Activated CD4-positive, alpha-beta T cell treated with anti-CD3 and anti-CD28 coated beads for 1 hour (primary cell): ENCODE data around the gene ZNF552.
"Not testable (repeated sequence)": the region's sequence is repeated elsewhere in the genome, so short reads cannot be mapped to it uniquely, and the experiment has no call there.

Experiments used
- DNase-seq: peaks from one replicate; pipeline ENCODE4 v3.0.0-alpha.2; 2020

Gene ZNF552

DNA sequence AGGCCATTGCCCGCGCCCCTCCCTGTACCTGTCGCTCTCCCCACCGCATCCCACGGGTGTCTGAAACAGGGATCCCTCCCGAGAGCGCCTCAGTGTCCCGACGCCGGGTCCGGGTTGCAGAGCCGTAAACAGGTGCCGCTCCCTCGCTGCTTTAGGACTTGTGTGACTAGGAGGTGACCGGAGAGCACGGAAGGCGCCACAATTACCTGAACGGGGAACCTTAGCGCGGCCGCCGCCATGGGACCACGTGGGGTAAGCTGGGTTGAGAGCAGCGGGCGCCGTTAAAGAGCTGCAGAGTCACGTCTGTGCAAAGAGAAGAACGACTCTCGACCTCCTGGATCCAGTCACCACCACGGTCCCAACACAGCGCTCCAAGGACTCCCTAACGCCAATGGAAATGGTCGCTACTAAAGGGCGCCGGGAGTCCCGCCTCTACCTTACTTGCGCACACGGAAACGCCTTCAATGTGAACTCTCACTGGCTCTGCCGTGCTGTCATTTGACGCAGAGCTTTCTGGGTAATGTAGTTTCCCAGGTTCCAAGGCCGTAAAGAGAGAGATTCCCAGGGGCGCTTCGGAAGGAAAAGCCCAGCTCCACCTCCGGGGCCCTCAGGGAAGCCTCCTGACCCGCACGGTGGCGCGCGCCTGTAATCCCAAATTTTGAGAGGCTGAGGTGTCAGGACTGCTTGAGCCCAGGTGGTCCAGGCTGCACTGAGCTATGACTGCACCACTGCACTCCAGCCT is at the start of gene ZNF552:
Gene ZNF552, minus strand, starts transcription at position 409 of the 742 bp plus-strand sequence. Its CDS starts 170 bp downstream, at position 239.
- peak; percentile 64 for DNase-seq

DNA sequence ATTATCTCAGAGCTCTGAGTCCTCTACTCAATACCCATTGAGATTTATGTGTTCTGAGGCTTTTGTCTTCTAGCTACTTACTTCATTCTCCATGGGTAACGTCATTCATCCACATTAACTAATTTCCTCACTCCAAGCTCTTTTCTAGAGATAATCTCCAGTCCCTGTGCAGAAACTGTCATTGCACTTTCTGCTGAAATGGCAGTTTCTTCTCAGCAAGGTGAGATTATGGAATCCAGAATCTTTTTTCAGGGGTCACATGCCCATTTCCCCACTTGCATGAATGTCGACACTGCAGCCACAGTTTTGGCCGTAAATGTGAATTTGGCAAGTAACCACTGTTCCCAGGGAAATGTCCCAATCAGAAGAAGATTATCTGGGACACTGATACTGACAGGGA is 47.6 kb upstream of the ZNF552 start:
- DNase-seq: not testable (repeated sequence)

DNA sequence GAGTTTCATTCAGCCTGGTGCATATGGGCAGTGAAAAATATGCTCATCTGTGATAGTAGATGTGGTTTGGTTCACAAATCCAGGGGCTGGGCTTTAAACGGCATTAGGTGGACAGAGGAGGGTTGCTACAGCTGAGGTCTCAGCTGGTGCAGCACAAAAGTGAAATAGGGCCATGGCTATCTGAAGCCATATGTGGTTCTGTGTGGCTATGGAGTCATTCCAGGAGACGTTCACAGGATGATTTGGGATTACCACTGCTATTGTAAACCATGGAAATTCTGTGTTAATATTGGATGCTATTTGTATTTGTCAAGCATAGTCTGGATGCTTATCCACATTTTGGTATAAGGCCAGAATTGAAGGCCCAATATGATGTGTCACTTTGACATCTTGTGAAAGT is 39.4 kb upstream of the ZNF552 start:
- not testable (repeated sequence) for DNase-seq

DNA sequence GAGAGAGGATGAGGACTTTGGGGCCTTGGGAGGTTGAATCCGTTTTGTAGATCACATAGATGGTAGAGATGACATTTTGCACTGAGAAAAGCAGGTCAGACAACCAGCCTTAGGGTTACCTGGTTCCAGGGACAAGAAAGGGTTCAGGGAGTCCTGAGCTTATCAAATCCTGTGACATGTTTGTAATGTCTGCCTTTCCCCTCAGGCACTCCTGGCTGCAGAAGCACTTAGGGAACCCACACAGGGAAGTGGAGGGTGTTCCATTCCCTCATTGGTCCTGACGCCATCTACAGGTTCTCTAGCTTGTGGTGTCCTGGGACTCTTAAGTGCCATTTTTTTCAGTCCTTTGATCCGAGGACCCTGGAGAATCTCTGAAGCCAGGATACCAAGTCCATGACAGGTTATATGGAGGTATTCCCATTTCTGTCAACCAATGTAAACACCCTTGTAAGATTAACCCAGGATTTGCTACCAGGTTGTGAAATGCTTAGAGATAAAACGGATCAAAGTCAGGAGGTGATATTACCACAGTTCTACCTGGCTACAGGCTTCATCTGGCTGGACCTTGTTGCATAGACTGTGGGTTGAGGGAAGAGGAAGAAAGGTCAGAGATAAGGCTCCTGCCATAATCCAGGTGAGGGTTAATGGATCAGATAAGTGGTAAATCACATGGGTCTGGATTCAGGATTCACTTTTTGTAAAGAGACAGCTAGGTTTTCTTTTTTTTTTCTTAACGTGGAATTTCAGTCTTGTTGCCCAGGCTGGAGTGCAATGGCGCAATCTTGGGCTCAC is 37.3 kb upstream of the ZNF552 start:
- DNase-seq: not testable (repeated sequence)

DNA sequence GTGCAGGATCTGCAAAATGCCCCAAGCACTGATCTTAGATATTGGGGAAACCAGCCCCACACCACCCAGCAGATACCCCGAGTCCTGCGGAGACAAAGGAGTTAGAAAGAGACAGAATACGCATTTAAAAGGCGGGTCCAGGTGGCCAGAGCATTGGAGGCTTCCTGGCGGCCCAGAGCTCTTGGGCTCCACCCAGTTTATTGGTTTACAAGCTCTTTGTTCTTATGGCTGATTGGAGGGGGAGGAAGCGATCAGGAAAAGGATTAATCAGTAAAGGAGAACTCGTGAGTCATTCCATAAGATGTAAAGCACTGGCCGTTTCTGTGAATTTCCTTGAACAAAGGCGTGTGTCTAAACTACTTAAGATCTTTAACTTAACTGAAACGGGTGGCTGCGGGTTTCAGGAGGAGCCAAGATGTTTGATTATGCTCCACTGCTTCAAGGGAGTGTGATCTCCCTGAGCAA is 35.9 kb upstream of the ZNF552 start:
- no peak for DNase-seq

DNA sequence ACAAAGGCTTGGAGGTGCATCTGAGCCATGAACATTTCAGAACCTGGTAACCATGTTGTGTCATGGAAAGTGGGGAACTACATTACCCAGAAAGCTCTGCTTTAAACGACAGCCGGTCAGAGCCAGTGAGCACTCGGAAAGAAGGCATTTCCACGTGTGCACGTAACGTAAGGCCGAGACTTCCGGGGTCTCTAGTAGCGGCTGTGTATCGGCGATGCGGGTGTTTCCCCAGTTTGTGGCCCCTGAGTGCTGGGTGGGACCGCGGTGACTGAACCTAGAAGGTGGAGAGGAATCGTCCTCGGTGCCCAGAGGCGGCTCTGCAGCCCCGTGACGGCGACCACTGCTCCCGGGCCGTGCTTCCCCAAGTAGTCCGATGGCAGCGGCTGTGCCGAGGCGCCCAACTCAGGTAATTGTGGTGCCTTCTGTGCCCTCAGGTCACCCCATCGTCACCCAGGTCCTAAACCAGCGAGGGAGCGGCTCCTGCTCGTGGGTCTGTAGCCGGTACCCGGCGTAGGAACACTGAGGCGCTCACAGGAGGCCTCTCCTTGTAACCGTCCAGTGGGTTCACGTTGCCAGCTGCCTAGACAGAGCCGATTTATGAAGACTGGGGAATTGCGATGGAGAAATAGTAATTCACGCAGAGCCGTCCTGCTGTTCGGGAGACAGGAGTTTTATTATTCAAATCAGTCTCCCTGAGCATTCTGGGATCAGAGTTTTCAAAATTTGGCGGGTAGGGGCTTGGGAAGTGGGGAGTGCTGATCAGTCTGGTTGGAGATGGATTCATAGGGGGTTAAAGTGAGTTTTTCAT is 35.2 kb upstream of the ZNF552 start, which contains the start of gene ZNF587:
Gene ZNF587, plus strand, starts transcription at position 194 of the 808 bp plus-strand sequence. Its CDS starts 180 bp downstream, at position 374.
- DNase-seq: peak; percentile 69

DNA sequence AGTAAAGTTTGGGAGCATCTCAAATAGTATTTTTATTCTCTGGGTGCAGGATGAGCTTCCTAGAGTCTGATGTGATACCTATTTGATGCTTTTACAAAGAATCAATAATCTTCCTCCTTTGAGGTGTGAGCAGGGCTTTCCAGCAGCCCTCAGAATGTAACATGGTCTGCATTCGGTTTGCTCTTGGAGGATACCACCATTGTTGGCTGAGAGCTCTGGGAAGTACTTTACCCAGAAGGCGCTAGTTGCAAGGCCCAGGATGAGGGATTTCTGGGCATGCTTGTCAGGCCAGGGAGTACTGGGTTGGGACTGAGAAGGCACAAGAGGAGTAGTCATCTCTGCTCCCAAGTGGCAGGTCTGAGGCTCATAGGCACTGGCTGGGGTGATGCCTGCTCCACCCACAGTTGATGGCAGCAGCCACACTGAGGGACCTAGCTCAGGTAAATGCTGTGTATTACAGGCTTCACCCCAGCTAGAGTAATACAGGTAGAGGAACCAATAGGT is 34.5 kb upstream of the ZNF552 start:
- not testable (repeated sequence) for DNase-seq

DNA sequence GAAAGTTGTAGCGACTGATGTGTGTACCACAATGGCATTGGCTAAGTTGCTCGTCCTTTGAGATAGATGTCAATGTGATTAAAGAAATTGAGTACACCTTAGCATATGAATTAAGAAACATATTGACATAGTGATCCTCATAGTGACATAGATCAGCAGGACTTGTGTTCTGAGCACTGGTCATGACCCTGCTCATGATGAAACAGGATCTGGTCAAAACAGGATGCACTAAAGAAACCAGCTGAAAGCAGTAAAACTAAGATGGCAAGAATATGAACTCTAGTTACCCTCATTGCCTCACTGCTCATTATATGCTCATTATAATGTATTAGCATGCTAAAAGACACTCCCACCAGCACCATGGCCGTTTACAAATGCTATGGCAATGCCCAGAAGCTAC is 32.5 kb upstream of the ZNF552 start:
- DNase-seq: not testable (repeated sequence)

DNA sequence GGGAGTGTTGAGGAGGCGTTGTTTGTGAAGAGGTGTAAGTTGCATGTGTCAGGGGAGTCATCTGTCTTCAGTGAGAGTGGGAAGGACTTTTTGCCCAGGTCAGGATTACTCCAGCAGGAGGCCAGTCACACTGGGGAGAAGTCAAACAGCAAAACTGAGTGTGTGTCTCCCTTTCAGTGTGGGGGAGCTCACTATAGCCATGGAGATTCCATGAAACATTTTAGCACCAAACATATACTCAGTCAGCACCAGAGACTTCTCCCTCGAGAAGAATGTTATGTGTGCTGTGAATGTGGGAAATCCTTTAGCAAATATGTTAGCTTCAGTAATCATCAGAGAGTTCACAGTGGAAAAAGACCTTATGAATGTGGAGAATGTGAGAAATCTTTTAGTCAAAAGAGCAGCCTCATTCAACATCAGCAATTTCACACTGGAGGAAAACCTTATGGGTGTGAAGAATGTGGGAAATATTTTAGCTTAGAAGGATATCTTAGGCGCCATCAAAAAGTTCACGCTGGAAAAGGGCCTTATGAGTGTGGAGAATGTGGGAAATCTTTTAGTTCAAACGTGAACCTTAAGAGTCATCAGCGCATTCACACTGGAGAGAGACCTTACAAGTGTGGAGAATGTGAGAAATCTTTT is 26.5 kb upstream of the ZNF552 start:
- DNase-seq: no peak

DNA sequence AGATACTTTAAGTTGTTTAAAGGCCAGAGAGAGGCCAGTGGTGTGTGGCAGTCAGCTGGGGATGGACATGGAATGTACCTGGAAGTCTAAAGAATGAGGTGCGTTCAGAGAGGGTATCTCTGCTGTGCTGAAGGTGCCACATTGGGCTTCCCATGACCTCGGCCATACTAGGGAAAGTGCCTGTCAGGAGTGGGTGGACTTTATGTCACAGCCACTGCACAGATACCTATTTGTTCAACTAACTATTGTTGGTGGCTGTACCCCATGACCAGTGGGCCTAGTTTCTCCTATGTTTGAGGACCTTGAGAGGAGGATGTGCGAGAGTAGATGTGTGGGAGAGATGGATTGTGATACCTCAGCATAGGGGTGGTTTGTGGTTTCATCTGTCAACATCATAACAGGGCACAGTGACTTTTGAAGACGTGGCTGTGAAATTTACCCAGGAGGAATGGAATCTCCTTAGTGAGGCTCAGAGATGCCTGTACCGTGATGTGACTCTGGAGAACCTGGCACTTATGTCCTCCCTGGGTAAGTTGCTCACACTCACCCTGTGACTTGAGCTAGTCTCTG is 24.0 kb upstream of the ZNF552 start:
- not testable (repeated sequence) for DNase-seq

DNA sequence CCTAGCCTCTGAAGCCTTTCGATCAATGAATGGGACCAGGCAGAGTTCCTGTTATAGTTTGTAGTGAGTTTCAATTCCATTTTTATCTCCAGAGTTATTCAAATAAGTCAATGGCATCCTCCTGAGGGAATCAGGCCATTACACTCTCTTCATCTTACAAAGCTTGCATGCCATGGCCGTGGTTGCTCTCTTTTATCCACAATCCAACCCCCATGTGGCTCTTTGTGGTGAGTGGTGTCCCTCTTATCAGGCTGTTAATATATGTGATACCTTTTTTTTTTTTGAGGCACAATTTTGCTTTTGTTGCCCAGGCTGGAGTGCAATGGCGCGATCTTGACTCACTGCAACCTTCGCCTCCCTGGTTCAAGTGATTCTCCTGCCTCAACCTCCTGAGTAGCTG is 22.3 kb upstream of the ZNF552 start:
- not testable (repeated sequence) for DNase-seq

DNA sequence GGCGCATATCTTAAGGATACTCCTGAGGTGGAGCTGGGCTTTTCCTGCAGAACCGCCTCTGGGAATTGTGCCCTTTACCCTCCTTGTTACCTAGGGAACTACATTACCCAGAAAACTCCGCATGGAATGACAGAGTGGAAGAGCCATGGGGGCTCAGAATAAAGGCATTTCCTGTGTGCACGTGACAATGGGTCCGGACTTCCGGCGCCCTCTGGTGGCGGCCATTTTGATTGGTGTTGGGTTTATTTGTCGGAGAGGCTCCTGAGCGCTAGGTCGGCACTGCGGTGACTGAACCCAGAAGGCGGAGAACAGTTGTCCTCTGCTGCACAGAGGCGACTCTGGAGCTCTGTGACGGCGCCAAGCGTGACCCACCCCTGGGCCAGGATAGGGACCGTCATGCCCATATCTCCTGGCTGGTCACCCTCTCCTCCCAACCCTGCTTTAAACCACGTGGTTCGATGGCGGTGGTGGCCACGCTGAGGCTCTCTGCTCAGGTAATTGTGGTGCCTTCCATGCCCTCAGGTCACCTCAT is 15.4 kb upstream of the ZNF552 start, which contains the start of gene ZNF587B:
Gene ZNF587B, plus strand, starts transcription at position 229 of the 532 bp plus-strand sequence. Its CDS starts 230 bp downstream, at position 459.
- no peak for DNase-seq

DNA sequence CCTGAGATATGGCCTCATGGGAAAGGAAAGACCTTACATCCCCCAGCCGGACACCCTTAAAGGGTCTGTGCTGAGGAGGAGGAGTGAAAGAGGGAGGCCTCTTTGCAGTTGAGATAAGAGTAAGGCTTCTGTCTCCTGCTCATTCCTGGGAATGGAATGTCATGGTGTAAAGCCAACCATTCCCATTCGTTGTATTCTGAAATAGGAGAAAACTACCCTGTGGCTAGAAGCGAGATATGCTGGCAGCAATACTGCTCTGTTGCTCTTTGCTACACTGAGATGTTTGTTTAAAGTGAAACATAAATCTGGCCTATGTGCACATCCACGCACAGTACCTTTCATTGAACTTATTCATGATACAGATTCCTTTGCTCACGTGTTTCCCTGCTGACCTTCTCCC is 14.6 kb upstream of the ZNF552 start:
- DNase-seq: no peak

DNA sequence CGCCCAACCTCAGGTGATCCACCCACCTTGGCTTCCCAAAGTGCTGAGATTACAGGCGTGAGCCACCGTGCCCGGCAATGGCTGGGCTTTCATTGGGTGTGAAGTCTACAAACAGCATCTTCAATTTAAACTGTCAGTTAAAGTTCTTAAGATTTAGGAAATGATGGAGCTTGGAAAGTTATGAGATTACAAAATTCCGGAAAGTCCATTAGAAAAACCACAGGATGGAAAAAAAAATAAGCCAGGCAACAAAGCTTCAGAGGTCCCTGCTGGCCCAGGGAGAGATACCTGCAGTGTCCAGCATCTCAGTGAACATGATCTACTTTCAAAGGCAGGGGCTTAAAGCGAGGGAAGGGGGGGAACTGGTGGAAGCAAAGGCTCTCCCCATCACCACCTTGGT is 10.8 kb upstream of the ZNF552 start:
- no peak for DNase-seq

DNA sequence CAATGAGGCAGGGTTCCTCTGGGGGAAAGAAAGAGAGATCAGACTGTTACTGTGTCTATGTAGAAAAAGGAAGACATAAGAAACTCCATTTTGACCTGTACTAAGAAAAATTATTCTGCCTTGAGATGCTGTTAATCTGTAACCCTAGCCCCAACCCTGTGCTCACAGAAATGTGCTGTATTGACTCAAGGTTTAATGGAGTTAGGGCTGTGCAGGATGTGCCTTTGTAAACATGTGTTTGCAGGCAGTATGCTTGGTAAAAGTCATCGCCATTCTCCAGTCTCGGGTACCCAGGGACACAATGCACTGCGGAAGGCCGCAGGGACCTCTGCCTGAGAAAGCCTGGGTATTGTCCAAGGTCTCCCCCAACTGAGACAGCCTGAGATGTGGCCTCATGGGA is 8.9 kb upstream of the ZNF552 start:
- not testable (repeated sequence) for DNase-seq

DNA sequence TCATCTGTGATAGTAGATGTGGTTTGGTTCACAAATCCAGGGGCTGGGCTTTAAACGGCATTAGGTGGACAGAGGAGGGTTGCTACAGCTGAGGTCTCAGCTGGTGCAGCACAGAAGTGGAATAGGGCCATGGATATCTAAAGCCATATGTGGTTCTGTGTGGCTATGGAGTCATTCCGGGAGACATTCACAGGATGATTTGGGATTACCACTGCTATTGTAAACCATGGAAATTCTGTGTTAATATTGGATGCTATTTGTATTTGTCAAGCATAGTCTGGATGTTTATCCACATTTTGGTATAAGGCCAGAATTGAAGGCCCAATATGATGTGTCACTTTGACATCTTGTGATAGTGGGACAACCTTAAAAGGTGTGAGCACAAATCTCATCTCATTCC is 8.4 kb upstream of the ZNF552 start:
- DNase-seq: not testable (repeated sequence)

DNA sequence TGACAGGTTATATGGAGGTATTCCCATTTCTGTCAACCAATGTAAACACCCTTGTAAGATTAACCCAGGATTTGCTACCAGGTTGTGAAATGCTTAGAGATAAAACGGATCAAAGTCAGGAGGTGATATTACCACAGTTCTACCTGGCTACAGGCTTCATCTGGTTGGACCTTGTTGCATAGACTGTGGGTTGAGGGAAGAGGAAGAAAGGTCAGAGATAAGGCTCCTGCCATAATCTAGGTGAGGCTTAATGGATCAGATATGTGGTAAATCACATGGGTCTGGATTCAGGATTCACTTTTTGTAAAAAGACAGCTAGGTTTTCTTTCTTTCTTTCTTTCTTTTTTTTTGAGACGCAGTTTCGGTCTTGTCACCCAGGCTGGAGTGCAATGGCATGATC is 6.8 kb upstream of the ZNF552 start:
- DNase-seq: not testable (repeated sequence)

DNA sequence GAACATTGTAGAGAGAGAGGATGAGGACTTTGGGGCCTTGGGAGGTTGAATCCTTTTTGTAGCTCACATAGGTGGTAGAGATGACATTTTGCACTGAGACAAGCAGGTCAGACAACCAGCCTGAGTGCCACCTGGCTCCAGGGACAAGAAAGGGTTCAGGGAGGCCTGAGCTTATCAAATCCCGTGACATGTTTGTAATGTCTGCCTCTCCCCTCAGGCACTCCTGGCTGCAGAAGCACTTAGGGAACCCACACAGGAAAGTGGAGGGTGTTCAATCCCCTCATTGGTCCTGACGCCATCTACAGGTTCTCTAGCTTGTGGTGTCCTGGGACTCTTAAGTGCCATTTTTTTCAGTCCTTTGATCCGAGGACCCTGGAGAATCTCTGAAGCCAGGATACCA is 6.4 kb upstream of the ZNF552 start:
- not testable (repeated sequence) for DNase-seq

DNA sequence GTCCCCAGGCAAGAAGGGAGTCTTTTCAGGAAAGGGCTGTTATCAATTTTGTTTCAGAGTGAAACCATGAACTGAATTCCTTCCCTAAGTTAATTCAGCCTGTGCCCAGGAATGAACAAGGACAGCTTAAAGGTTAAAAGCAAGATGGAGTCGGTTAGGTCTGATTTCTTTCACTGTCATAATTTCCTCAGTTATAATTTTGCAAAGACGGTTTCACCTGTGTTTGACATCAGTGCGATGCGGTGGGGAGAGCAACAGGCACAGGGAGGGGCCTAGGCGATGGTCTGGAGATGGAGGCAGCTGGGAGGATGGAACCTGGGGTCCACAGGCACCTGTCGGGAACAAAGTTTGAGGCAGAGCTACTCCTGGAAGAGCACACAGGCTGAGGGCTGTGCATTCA is 5.9 kb upstream of the ZNF552 start:
- no peak for DNase-seq

DNA sequence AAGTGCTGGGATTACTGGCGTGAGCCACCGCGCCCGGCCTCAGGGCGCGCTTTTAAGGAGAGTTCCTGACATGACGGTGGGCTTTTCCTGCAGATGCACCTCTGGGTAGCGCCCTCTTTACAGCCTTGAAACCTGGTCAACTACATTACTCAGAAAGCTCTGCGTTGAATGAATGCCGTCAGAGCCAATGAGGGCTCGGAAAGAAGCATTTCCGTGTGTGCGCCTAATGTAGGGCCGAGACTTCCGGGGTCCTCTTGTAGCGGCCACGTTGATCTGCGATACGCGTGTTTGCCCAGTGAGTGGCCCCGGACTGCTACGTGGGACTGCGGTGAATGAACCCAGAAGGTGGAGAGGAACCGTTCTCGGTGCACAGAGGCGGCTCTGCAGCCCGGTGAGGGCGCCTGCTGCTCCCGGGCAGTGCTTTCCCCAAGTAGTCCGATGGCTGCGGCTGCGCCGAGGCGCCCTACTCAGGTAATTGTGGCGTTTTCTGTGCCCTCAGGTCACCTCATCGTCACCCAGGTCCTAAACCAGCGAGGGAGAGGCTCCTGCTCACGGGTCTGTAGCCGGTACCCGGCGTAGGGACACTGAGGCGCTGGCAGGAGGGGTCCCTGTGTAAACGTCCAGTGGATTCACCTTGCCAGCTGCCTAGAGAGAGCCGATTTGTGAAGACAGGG is 4.9 kb upstream of the ZNF552 start:
- DNase-seq: peak; percentile 65

DNA sequence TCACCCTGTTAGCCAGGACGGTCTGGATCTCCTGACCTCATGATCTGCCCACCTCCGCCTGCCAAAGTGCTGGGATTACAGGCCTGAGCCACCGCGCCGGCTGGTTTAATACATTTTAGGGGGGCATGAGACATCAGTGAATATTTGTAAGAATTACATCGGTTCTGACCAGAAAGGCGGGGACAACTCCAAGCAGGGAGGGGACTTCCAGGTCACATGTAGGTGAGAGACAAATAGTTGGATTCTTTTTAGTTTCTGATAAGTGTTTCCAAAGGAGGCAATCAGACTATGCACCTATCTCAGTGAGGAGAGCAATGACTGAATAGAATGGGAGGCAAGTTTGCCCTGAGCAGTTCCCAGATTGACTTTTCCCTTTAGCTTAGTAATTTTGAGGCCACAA is 3.7 kb upstream of the ZNF552 start:
- DNase-seq: no peak
